ENCODE results near the gene KHDC1L. TPM values are rescaled to one million over a fixed set of nuclear protein-coding genes. Genes with fewer than 3 reads are reported as not detected.

Gene KHDC1L
- total RNA-seq = not detected in 2 replicates

DNA sequence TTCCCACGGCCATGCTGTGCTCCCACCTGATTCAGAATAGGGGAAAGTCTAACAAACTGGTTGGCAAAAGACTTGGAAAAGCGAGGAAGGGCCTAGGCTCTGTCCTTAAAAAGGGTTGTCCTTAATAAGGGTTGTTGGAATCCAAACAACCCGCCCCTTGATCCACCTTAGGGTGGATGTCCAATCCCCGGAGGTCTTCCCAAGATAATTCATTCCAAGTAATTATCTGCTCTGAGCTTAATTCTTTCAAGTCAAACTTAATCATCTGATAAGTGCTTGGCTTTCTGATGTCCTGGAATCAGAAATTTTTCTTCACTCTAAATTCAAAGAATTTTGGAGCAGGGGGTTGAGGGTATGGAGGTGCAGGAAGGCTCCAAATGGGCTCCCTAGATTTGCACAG, at the start of gene KHDC1L:
Gene KHDC1L (minus strand): TSS at position 101 of the 400 bp plus-strand sequence. CDS start 88 bp downstream, at position 13.

DNA sequence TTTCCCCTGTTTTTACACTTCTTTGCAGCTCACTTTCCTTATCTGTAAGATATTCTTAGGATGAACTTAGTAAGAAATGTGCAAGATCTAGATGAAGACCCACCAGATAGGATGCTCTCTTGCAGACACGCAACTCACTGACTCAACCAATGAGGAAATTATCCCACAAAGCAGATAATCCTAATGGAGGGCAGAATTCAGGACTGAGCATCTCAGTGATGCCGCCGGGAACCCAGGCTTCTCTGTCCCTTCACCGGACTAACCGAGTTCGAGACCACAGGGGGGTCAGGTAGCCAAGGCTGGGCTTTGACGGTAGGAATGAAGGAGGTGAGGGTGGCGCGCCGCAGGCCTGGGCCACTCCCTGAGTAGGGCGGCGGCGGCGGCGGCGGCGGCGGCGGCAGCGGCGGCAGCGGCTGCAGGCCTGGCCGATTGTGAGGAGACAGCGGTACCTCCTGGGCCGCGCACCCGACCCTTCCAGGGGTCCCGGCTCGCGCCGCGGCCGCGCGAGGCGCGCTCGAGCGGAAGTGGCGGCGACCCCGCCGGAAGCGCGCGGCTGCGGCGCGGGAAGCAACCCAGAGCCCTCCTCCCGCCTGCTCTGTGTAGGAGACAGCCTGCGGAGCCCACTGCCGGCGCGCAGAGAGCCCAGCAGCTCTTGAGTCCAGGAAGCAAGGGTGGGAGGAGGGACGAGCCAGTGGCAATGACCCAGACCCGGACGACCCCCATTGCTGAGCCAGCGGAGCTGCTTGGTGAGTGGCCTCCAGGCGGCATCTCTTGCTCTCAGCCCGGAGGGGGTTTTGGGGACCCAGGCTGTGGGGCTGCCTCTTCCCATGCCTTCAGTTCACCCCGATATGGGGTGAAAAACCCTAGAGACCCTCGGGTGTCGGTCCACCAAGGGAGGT, 37.6 kb upstream of the KHDC1L start, which contains the start of gene KHDC1:
Gene KHDC1 (minus strand): TSS at position 526 of the 899 bp plus-strand sequence. CDS start 20,679 bp downstream, outside the sequence.

Other genes with a start within 250 kb of the KHDC1L start
- gene KHDC1, start 37.7 kb upstream of the KHDC1L start, total RNA-seq = 2.6 and 4.4 TPM in 2 replicates
- not detected in 2 replicates for gene DPPA5, start 128.8 kb upstream of the KHDC1L start, total RNA-seq
- 0.09 TPM in 1 of 2 replicates, not detected in the other for gene KHDC3L, start 137.2 kb upstream of the KHDC1L start, total RNA-seq
- gene OOEP, start 144.4 kb upstream of the KHDC1L start, total RNA-seq = not detected in 2 replicates
- gene DDX43, start 169.3 kb upstream of the KHDC1L start, total RNA-seq = 0.55 TPM in 1 of 2 replicates, not detected in the other
- 3.4 and 4.3 TPM in 2 replicates for gene CGAS, start 226.8 kb upstream of the KHDC1L start, total RNA-seq
- gene MTO1, start 236.2 kb upstream of the KHDC1L start, total RNA-seq = 28.8 and 30.0 TPM in 2 replicates